ENCODE measurements around the gene ZBTB20.

The ZBTB20 gene

GRCh38 chr3:114454551-114455251 lies 692.4 kb downstream of the ZBTB20 start:
- DNase-seq, result peak; percentile 69 to 86 (median 74)

- peak in 1 of 3 experiments; percentile 64 for DNase-seq
Observed at GRCh38 chr3:114453361-114453780, 693.7 kb downstream of the ZBTB20 start.

GRCh38 chr3:114452937-114453336 lies 694.2 kb downstream of the ZBTB20 start:
- DNase-seq, result no peak

GRCh38 chr3:114452256-114452655 lies 694.8 kb downstream of the ZBTB20 start:
- DNase-seq, result peak in 2 of 3 experiments; percentile 37 to 46

- peak in 2 of 3 experiments; percentile 27 to 32 for DNase-seq
Observed at GRCh38 chr3:114451561-114452018, 695.5 kb downstream of the ZBTB20 start.

- DNase-seq, result peak in 2 of 3 experiments; percentile 11 to 19
Observed at GRCh38 chr3:114451051-114451451, 696.0 kb downstream of the ZBTB20 start.

GRCh38 chr3:114450008-114450596 lies 697.0 kb downstream of the ZBTB20 start:
- DNase-seq, result peak in 1 of 3 experiments; percentile 29

- DNase-seq, result peak in 2 of 3 experiments; percentile 13 to 29
Observed at GRCh38 chr3:114449271-114450007, 697.6 kb downstream of the ZBTB20 start.

GRCh38 chr3:114447950-114448479 lies 699.1 kb downstream of the ZBTB20 start:
- no peak for DNase-seq

- no peak for DNase-seq
Observed at GRCh38 chr3:114447545-114447944, 699.5 kb downstream of the ZBTB20 start.

- DNase-seq, result no peak
Observed at GRCh38 chr3:114446600-114446999, 700.5 kb downstream of the ZBTB20 start.

GRCh38 chr3:114445233-114445632 lies 701.9 kb downstream of the ZBTB20 start:
- no peak for DNase-seq

GRCh38 chr3:114444216-114444615 lies 702.9 kb downstream of the ZBTB20 start:
- no peak for DNase-seq

- DNase-seq, result no peak
Observed at GRCh38 chr3:114442246-114442645, 704.8 kb downstream of the ZBTB20 start.

- no peak for DNase-seq
Observed at GRCh38 chr3:114441386-114441785, 705.7 kb downstream of the ZBTB20 start.

- no peak for DNase-seq
Observed at GRCh38 chr3:114440700-114441099, 706.4 kb downstream of the ZBTB20 start.

GRCh38 chr3:114439284-114439683 lies 707.8 kb downstream of the ZBTB20 start:
- DNase-seq, result no peak

- DNase-seq, result no peak
Observed at GRCh38 chr3:114437897-114438296, 709.2 kb downstream of the ZBTB20 start.

- DNase-seq, result no peak
Observed at GRCh38 chr3:114436182-114436581, 710.9 kb downstream of the ZBTB20 start.

GRCh38 chr3:114435386-114436115 lies 711.5 kb downstream of the ZBTB20 start:
- no peak for DNase-seq

GRCh38 chr3:114432310-114432709 lies 714.8 kb downstream of the ZBTB20 start:
- DNase-seq, result no peak

- DNase-seq, result no peak
Observed at GRCh38 chr3:114428044-114428595, 719.0 kb downstream of the ZBTB20 start.
